Neural cell (in vitro differentiated cells): ENCODE measurements around the gene RNF19B. TPM values are rescaled to one million over a fixed set of nuclear protein-coding genes. Genes with fewer than 3 reads are reported as not detected.

ENCODE experiments used
- H2AFZ ChIP-seq: fragments of 200-600, 300-800 bp; sonication (generic), shearing (Covaris generic); 2 replicates; pipeline ENCODE4 v1.6.0; 2014; ENCODE audit warnings: low read depth, mild to moderate bottlenecking, antibody characterized with exemption, low read length, moderate library complexity
- H3F3A ChIP-seq: fragments of 200-600 bp; shearing (Covaris generic); 2 replicates; pipeline ENCODE4 v1.6.1; 2016; ENCODE audit warnings: mild to moderate bottlenecking, moderate library complexity, mixed read lengths, antibody characterized with exemption, low read length; ENCODE audit not compliant: insufficient read depth, poor library complexity, severe bottlenecking
- H3K27ac ChIP-seq: fragments of 200-600, 300-800 bp; sonication (generic), shearing (Covaris generic); 2 replicates; pipeline ENCODE4 v1.5.1; 2014; ENCODE audit warnings: mild to moderate bottlenecking, low read length, moderate library complexity
- H3K27me3 ChIP-seq: fragments of 300-800, 200-600 bp; sonication (generic), shearing (Covaris generic); 2 replicates; pipeline ENCODE4 v1.6.0; 2014; ENCODE audit warnings: mild to moderate bottlenecking, low read depth, low read length, moderate library complexity; ENCODE audit not compliant: insufficient read depth
- H3K36me3 ChIP-seq: fragments of 300-800, 200-600 bp; sonication (generic), shearing (Covaris generic); 2 replicates; pipeline ENCODE4 v1.5.1; 2014; ENCODE audit warnings: mild to moderate bottlenecking, antibody characterized with exemption, low read length, moderate library complexity; ENCODE audit not compliant: insufficient read depth
- H3K4me2 ChIP-seq: fragments of 300-800, 200-600 bp; sonication (generic), shearing (Covaris generic); 2 replicates; pipeline ENCODE4 v1.6.0; 2014; ENCODE audit warnings: mild to moderate bottlenecking, low read length
- H3K4me3 ChIP-seq: fragments of 300-800, 200-600 bp; sonication (generic), shearing (Covaris generic); 2 replicates; pipeline ENCODE4 v1.5.1; 2014; ENCODE audit warnings: mild to moderate bottlenecking, low read length, moderate library complexity
- H3K79me2 ChIP-seq: fragments of 200-600 bp; shearing (Covaris generic); replicated peaks from 2 replicates; pipeline ENCODE4 v1.6.0; 2014; ENCODE audit warnings: mild to moderate bottlenecking, low read length, moderate library complexity; ENCODE audit not compliant: insufficient read depth
- H3K9ac ChIP-seq: fragments of 300-800, 200-600 bp; sonication (generic), shearing (Covaris generic); 2 replicates; pipeline ENCODE4 v1.6.1; 2016; ENCODE audit warnings: mild to moderate bottlenecking, low read length, mixed read lengths
- H3K9me2 ChIP-seq: fragments of 200-600 bp; shearing (Covaris generic); 2 replicates; pipeline ENCODE4 v1.6.1; 2016; ENCODE audit warnings: mild to moderate bottlenecking, low read length, mixed read lengths; ENCODE audit not compliant: insufficient read depth
- H3K9me3 ChIP-seq: fragments of 200-600, 300-800 bp; sonication (generic), shearing (Covaris generic); 2 replicates; pipeline ENCODE4 v1.6.1; 2016; ENCODE audit warnings: mild to moderate bottlenecking, mixed run types, low read length, moderate library complexity, mixed read lengths
- H4K20me1 ChIP-seq: fragments of 200-600 bp; shearing (Covaris generic); 2 replicates; pipeline ENCODE4 v1.6.1; 2016; ENCODE audit warnings: mild to moderate bottlenecking, mixed run types; ENCODE audit not compliant: insufficient read depth
- EP300 ChIP-seq: fragments of 450-650 bp; conservative IDR thresholded peaks from 2 replicates; pipeline ENCODE4 v1.6.1; 2014; ENCODE audit warnings: antibody characterized with exemption, mild to moderate bottlenecking, moderate library complexity; ENCODE audit not compliant: poor library complexity, severe bottlenecking
- EZH2 ChIP-seq: fragments of 200-600, 300-800 bp; shearing (Covaris generic), sonication (generic); IDR thresholded peaks from 2 replicates; pipeline ENCODE4 v1.6.1; 2014; ENCODE audit warnings: antibody characterized with exemption, low read length, borderline replicate concordance, mild to moderate bottlenecking; ENCODE audit not compliant: insufficient read depth, poor library complexity, severe bottlenecking
- MXI1 ChIP-seq: fragments of 450-650 bp; conservative IDR thresholded peaks from 2 replicates; pipeline ENCODE4 v1.6.1; 2014; ENCODE audit warnings: antibody characterized with exemption, mild to moderate bottlenecking; ENCODE audit not compliant: poor library complexity, severe bottlenecking
- POLR2AphosphoS5 ChIP-seq: IDR thresholded peaks from 2 replicates; pipeline ENCODE4 v1.6.1; 2012
- RAD21 ChIP-seq: fragments of 450-650 bp; conservative IDR thresholded peaks from 2 replicates; pipeline ENCODE4 v1.6.1; 2014; ENCODE audit warnings: antibody characterized with exemption, mild to moderate bottlenecking, moderate library complexity
- SMC3 ChIP-seq: fragments of 450-650 bp; conservative IDR thresholded peaks from 2 replicates; pipeline ENCODE4 v1.6.1; 2014; ENCODE audit warnings: antibody characterized with exemption, mild to moderate bottlenecking, moderate library complexity; ENCODE audit not compliant: poor library complexity
- TAF1 ChIP-seq: IDR thresholded peaks from 2 replicates; pipeline ENCODE4 v1.6.1; 2012; ENCODE audit warnings: low read depth
- polyA minus RNA-seq: library from RNA; depleted of rRNA, polyadenylated mRNA; stranded (reverse); fragments of >200 nt; gene quantifications from 2 replicates; pipeline ENCODE4 v1.2.3, GENCODE V29; 2014
- polyA plus RNA-seq: library from polyadenylated mRNA; depleted of rRNA; stranded (reverse); fragments of >200 nt; gene quantifications from 2 replicates; pipeline ENCODE4 v1.2.3, GENCODE V29; 2014
- TF ChIP-seq, protein P1 (sequence below): fragments of 450-650 bp; IDR thresholded peaks from 2 replicates; pipeline ENCODE4 v1.5.1; 2014; ENCODE audit warnings: antibody characterized with exemption, mild to moderate bottlenecking, moderate library complexity; ENCODE audit not compliant: poor library complexity, severe bottlenecking
- TF ChIP-seq, protein P2 (sequence below): IDR thresholded peaks from 2 replicates; pipeline ENCODE4 v1.6.1; 2012; ENCODE audit warnings: borderline replicate concordance

Gene RNF19B, protein sequence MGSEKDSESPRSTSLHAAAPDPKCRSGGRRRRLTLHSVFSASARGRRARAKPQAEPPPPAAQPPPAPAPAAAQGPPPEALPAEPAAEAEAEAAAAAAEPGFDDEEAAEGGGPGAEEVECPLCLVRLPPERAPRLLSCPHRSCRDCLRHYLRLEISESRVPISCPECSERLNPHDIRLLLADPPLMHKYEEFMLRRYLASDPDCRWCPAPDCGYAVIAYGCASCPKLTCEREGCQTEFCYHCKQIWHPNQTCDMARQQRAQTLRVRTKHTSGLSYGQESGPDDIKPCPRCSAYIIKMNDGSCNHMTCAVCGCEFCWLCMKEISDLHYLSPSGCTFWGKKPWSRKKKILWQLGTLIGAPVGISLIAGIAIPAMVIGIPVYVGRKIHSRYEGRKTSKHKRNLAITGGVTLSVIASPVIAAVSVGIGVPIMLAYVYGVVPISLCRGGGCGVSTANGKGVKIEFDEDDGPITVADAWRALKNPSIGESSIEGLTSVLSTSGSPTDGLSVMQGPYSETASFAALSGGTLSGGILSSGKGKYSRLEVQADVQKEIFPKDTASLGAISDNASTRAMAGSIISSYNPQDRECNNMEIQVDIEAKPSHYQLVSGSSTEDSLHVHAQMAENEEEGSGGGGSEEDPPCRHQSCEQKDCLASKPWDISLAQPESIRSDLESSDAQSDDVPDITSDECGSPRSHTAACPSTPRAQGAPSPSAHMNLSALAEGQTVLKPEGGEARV
- polyA plus RNA-seq, result 22.1 and 30.8 TPM in 2 replicates
- 46.0 and 46.3 TPM in 2 replicates for polyA minus RNA-seq

DNA sequence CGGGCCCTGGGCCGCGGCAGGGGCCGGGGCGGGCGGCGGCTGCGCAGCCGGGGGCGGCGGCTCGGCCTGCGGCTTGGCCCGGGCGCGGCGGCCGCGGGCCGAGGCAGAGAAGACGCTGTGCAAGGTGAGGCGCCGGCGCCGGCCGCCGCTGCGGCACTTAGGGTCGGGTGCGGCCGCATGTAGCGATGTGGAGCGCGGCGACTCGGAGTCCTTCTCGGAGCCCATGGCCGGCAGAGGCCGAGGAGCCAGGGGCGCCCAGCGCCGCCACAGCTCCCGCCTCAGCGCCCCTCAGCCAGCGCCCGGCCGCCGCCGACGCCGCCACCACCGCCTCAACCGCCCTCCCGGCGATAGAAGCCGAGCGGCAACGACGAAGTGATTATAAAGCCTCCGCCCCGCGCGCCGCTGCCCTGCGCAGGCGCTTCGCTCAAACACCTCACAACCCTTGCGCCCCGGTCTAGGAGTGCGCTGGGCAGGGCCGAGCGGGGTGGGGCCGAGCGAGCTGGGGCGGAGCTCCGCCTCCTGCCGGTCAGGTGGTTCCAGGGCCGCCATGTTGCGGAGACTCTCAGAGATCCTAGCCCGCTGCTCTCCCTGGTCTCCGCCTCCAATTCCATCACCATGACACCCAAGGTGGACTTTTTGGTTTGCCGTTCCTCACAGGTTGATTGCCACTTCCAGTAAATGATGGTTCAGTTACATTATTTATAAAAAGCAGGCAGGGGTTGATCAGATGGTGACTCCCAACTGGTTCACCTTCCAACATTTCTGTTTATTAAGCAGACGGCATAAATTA lies at the start of gene RNF19B:
TSS of gene RNF19B (minus strand) at position 349 of the 790 bp plus-strand sequence. CDS start at position 225, 124 bp downstream.
- H3K9me2 ChIP-seq, result no peaks in the 10 kb centered on the region
- H4K20me1 ChIP-seq, result peaks cover 4% of the 10 kb centered on the region
- peak within 1 kb of the TSS; percentile 91 for H3K4me3 ChIP-seq
- peak within 1 kb of the TSS; percentile 69 for H3K4me2 ChIP-seq
- no peaks in the 10 kb centered on the region for H3K9me3 ChIP-seq
- TF ChIP-seq SMC3, result peak; percentile 29
- TF ChIP-seq POLR2AphosphoS5, result peak; percentile 98
- no peak for TF ChIP-seq EZH2
- TF ChIP-seq TAF1, result peak; percentile 75
- TF ChIP-seq EP300, result peak; percentile 54
- TF ChIP-seq MXI1, result peak; percentile 64
- TF ChIP-seq, protein P1, sequence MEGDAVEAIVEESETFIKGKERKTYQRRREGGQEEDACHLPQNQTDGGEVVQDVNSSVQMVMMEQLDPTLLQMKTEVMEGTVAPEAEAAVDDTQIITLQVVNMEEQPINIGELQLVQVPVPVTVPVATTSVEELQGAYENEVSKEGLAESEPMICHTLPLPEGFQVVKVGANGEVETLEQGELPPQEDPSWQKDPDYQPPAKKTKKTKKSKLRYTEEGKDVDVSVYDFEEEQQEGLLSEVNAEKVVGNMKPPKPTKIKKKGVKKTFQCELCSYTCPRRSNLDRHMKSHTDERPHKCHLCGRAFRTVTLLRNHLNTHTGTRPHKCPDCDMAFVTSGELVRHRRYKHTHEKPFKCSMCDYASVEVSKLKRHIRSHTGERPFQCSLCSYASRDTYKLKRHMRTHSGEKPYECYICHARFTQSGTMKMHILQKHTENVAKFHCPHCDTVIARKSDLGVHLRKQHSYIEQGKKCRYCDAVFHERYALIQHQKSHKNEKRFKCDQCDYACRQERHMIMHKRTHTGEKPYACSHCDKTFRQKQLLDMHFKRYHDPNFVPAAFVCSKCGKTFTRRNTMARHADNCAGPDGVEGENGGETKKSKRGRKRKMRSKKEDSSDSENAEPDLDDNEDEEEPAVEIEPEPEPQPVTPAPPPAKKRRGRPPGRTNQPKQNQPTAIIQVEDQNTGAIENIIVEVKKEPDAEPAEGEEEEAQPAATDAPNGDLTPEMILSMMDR, result no peak
- TF ChIP-seq RAD21, result peak; percentile 37
- TF ChIP-seq, protein P2, sequence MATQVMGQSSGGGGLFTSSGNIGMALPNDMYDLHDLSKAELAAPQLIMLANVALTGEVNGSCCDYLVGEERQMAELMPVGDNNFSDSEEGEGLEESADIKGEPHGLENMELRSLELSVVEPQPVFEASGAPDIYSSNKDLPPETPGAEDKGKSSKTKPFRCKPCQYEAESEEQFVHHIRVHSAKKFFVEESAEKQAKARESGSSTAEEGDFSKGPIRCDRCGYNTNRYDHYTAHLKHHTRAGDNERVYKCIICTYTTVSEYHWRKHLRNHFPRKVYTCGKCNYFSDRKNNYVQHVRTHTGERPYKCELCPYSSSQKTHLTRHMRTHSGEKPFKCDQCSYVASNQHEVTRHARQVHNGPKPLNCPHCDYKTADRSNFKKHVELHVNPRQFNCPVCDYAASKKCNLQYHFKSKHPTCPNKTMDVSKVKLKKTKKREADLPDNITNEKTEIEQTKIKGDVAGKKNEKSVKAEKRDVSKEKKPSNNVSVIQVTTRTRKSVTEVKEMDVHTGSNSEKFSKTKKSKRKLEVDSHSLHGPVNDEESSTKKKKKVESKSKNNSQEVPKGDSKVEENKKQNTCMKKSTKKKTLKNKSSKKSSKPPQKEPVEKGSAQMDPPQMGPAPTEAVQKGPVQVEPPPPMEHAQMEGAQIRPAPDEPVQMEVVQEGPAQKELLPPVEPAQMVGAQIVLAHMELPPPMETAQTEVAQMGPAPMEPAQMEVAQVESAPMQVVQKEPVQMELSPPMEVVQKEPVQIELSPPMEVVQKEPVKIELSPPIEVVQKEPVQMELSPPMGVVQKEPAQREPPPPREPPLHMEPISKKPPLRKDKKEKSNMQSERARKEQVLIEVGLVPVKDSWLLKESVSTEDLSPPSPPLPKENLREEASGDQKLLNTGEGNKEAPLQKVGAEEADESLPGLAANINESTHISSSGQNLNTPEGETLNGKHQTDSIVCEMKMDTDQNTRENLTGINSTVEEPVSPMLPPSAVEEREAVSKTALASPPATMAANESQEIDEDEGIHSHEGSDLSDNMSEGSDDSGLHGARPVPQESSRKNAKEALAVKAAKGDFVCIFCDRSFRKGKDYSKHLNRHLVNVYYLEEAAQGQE, result peak; percentile 49
- H3K79me2 ChIP-seq, result peaks cover 34% of the 10 kb centered on the region
- peak within 1 kb of the TSS; percentile 37 for H2AFZ ChIP-seq
- no peaks in the 10 kb centered on the region for H3F3A ChIP-seq
- peak within 1 kb of the TSS; percentile 85 for H3K27ac ChIP-seq
- no peaks in the 10 kb centered on the region for H3K36me3 ChIP-seq
- H3K9ac ChIP-seq, result peak within 1 kb of the TSS; percentile 85
- H3K27me3 ChIP-seq, result no peaks in the 10 kb centered on the region

DNA sequence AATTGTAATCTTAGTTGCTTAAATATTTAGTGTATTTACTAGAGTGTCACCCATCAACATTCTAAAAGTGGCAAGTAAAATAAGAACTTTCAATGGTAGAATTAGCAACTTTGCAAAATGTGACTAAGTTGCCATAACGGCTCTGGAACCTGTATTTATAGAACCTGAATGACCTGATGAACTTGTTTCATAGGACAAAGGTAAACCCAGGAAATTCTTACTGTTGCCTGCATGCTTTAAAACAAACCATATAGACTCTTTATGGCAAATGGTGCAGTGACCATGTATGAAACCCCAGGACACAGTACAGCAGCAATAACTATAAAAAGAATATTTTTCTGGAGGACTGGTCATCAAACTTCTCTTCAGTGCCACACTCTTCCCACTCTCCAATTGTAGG lies 49.2 kb upstream of the RNF19B start:
- Histone ChIP-seq H3K79me2 (no peaks in the 10 kb centered on the region), H3F3A (no peaks in the 10 kb centered on the region), H3K4me2 (no peak overlapping the region), H3K9ac (no peak overlapping the region), H3K27me3 (no peaks in the 10 kb centered on the region), H3K9me2 (no peaks in the 10 kb centered on the region), H2AFZ (no peak overlapping the region), H3K4me3 (no peak overlapping the region), H4K20me1 (no peaks in the 10 kb centered on the region), H3K9me3 (no peaks in the 10 kb centered on the region), H3K27ac (no peak overlapping the region), H3K36me3 (peaks cover 5% of the 10 kb centered on the region)
- TF ChIP-seq EP300 (no peak), SMC3 (no peak), POLR2AphosphoS5 (no peak), RAD21 (no peak), EZH2 (no peak), MXI1 (no peak), TAF1 (no peak)
- TF ChIP-seq, protein P2, result no peak
- TF ChIP-seq, protein P1, result no peak
